ENCODE results near the gene GNAS. TPM values are rescaled to one million over a fixed set of nuclear protein-coding genes. Genes with fewer than 3 reads are reported as not detected.

Gene GNAS
- total RNA-seq, 2 experiments from 2014 or later, result 1,245 to 1,317 TPM

DNA sequence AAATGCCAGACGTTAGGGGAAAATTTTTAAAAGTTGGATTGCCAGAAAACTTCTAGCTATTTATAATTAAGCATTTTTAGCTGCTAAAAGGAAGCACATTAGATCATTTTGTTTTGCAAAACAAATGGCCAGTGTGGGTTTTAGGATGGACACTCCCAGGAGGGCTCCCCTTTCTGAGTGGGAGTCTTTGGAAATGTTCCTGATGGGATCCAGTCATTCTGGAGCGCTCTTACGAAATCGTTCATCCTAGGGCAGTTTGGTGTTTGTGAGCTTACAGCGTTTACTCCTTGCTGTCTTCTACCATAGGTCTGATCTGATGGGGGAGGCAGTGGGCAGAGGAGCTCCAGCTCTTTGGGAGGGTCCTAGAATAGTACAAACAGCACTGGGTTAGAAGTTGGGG lies 14.7 kb downstream of the GNAS start:
- H3K27me3 ChIP-seq (ENCODE audit: control insufficient read depth in 1 of 2, insufficient read depth in 2 of 2, low read length in 2 of 2), result no peaks in the 10 kb centered on the region
- no peak overlapping the region for H3K27ac ChIP-seq (ENCODE audit: low read depth in 1 of 2, low read length in 2 of 2)
- no peak overlapping the region for H3K4me3 Mint-ChIP-seq
- no peaks in the 10 kb centered on the region for H3K36me3 ChIP-seq (ENCODE audit: insufficient read depth, low read length)
- ChIA-PET CTCF (interaction anchor here (1.2 to 4.7 kb wide), 2 partner anchors 355 to 629 kb away, joined by 3 to 14 read pairs; no protein-coding TSS in a partner anchor), POLR2A (no interaction called here)
- intact Hi-C loops (cut with DNase I, micrococcal nuclease), result no loop called here
- peaks cover 3% of the 10 kb centered on the region for H3K4me1 ChIP-seq (ENCODE audit: insufficient read depth, low read length)
- H3K9me3 Mint-ChIP-seq, result no peaks in the 10 kb centered on the region
- DNase-seq, result no peak
- no peaks in the 10 kb centered on the region for H3K36me3 Mint-ChIP-seq (ENCODE audit: low read depth)
- peaks cover 19% of the 10 kb centered on the region for H3K27me3 Mint-ChIP-seq
- H3K4me3 ChIP-seq (ENCODE audit: low read length), result no peak overlapping the region
- H3K4me1 Mint-ChIP-seq (ENCODE audit: low read depth), result peaks cover 5% of the 10 kb centered on the region
- H3K9me3 ChIP-seq (ENCODE audit: control insufficient read depth in 1 of 2, insufficient read depth in 1 of 2, low read length in 2 of 2), result no peaks in the 10 kb centered on the region
- TF ChIP-seq, protein P1, sequence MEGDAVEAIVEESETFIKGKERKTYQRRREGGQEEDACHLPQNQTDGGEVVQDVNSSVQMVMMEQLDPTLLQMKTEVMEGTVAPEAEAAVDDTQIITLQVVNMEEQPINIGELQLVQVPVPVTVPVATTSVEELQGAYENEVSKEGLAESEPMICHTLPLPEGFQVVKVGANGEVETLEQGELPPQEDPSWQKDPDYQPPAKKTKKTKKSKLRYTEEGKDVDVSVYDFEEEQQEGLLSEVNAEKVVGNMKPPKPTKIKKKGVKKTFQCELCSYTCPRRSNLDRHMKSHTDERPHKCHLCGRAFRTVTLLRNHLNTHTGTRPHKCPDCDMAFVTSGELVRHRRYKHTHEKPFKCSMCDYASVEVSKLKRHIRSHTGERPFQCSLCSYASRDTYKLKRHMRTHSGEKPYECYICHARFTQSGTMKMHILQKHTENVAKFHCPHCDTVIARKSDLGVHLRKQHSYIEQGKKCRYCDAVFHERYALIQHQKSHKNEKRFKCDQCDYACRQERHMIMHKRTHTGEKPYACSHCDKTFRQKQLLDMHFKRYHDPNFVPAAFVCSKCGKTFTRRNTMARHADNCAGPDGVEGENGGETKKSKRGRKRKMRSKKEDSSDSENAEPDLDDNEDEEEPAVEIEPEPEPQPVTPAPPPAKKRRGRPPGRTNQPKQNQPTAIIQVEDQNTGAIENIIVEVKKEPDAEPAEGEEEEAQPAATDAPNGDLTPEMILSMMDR (IDR thresholded peaks at IDR 0.05), result no peak
- ATAC-seq (ENCODE audit: poor library complexity), result no peak
- H3K27ac Mint-ChIP-seq, result no peak overlapping the region

- Histone ChIP-seq H3K36me3 (ENCODE audit: insufficient read depth, low read length) (no peaks in the 10 kb centered on the region), H3K4me3 (ENCODE audit: low read length) (no peak overlapping the region), H3K4me1 (ENCODE audit: insufficient read depth, low read length) (peaks cover 3% of the 10 kb centered on the region), H3K27me3 (ENCODE audit: control insufficient read depth in 1 of 2, insufficient read depth in 2 of 2, low read length in 2 of 2) (no peaks in the 10 kb centered on the region), H3K27ac (ENCODE audit: low read depth in 1 of 2, low read length in 2 of 2) (no peak overlapping the region), H3K9me3 (ENCODE audit: control insufficient read depth in 1 of 2, insufficient read depth in 1 of 2, low read length in 2 of 2) (no peaks in the 10 kb centered on the region)
- H3K27me3 Mint-ChIP-seq, result peaks cover 5% of the 10 kb centered on the region
- H3K9me3 Mint-ChIP-seq, result no peaks in the 10 kb centered on the region
- CTCF ChIA-PET, result no interaction called here
- no peak overlapping the region for H3K27ac Mint-ChIP-seq
- POLR2A ChIA-PET, result no interaction called here
- intact Hi-C loops (cut with DNase I, micrococcal nuclease), result no loop called here
- peaks cover 5% of the 10 kb centered on the region for H3K4me1 Mint-ChIP-seq (ENCODE audit: low read depth)
- H3K4me3 Mint-ChIP-seq, result no peak overlapping the region
- TF ChIP-seq, protein P1 (IDR thresholded peaks at IDR 0.05), result peak; percentile 17
- no peak for ATAC-seq (ENCODE audit: poor library complexity)
- H3K36me3 Mint-ChIP-seq (ENCODE audit: low read depth), result no peaks in the 10 kb centered on the region
- DNase-seq, result peak in 2 of 14 experiments; percentile 25 to 40
These were observed 16.3 kb downstream of the GNAS start for GRCh38 chr20:58868795-58869194.

DNA sequence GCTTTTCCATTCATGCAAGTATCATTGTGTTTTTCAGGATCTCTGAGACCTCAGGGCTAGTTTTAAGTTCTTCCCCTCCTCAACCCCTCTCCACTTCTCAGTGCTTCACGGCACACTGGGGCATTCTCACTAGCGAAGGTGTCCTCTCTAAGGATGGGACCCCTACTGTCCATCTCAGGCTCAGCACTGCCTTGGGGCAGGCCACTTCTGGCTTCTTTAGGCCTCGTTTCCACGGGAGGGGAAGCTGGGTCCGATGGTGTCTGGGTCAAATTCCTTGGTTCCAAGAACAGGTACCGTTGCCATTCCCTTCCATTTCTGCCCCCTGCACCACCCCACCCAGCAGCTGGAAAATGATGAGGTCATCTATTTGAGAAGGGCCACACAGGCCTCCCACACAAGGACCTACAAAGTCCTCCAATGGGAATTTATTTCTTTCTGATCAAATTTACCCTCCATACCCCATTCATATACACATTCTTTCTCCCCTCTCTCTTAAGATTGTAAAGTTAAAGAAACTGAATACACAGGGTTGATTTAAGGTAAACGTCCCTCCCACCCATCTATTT lies 17.2 kb downstream of the GNAS start:
- Histone ChIP-seq H3K4me3 (ENCODE audit: low read length) (no peak overlapping the region), H3K27me3 (ENCODE audit: control insufficient read depth in 1 of 2, insufficient read depth in 2 of 2, low read length in 2 of 2) (no peaks in the 10 kb centered on the region), H3K27ac (ENCODE audit: low read depth in 1 of 2, low read length in 2 of 2) (no peak overlapping the region), H3K4me1 (ENCODE audit: insufficient read depth, low read length) (peaks cover 3% of the 10 kb centered on the region), H3K9me3 (ENCODE audit: control insufficient read depth in 1 of 2, insufficient read depth in 1 of 2, low read length in 2 of 2) (no peaks in the 10 kb centered on the region), H3K36me3 (ENCODE audit: insufficient read depth, low read length) (no peaks in the 10 kb centered on the region)
- Mint-ChIP-seq H3K4me1 (ENCODE audit: low read depth) (peaks cover 5% of the 10 kb centered on the region), H3K4me3 (no peak overlapping the region), H3K36me3 (ENCODE audit: low read depth) (no peaks in the 10 kb centered on the region), H3K9me3 (no peaks in the 10 kb centered on the region), H3K27me3 (no peaks in the 10 kb centered on the region), H3K27ac (no peak overlapping the region)
- CTCF ChIA-PET, result interaction anchor here (0.7 to 1.3 kb wide), 5 partner anchors 35 to 626 kb away, joined by 3 to 7 read pairs (median 3); partner anchors contain the start of gene NELFCD
- ATAC-seq (ENCODE audit: poor library complexity) (no peak), DNase-seq (no peak)
- intact Hi-C loops (cut with DNase I, micrococcal nuclease), result loop anchor here (1.0 to 5.0 kb wide), 6 partner anchors 217 to 534 kb away; no protein-coding TSS in a partner anchor
- POLR2A ChIA-PET, result interaction anchor here (0.9 to 1.0 kb wide), 3 partner anchors 19 to 163 kb away, joined by 3 read pairs; partner anchors contain the start of gene NELFCD
- TF ChIP-seq, protein P1 (IDR thresholded peaks at IDR 0.05), result no peak

Measured in CD4-positive, alpha-beta T cell (primary cell).